SU-DHL-6 (cell line): Measurements from ENCODE around the gene SLC25A26.

Source experiments
- EZH2phosphoT487 ChIP-seq: fragments of 200-600 bp; sonication (generic), shearing (Covaris generic); conservative IDR thresholded peaks from 2 replicates; pipeline ENCODE4 v1.6.1; 2018; ENCODE audit warnings: mild to moderate bottlenecking, antibody characterized with exemption, low read length, moderate library complexity, mixed read lengths
- TF ChIP-seq, protein P1 (sequence below): fragments of 200-600 bp; sonication (generic); IDR thresholded peaks from one replicate; pipeline ENCODE4 v1.5.1; 2017; ENCODE audit warnings: antibody characterized with exemption, mild to moderate bottlenecking, low read length, moderate library complexity; ENCODE audit not compliant: insufficient read depth, poor library complexity, severe bottlenecking

DNA sequence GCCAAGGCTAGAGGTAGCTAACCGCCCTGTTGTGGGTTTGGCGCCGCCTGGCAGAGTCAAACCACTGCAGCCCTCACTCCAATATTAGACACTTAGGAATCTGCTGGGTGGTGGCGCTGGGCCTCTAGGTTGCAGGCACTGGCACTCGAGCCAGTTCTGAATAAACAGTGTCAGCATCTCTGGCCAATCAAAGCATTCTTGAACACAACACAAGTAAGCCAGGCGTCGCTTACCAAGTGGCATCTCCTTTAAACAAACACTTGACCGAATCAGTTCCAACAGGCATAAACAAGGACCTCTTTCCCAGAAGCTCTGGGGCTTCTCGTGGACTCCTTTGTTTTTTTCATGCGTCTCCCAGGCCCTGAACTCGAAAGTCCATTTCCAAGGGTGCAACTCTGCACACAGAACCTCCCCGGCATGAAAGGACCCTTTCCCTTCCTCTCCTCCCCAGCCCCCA is 197.7 kb downstream of the SLC25A26 start:
- TF ChIP-seq, protein P1, sequence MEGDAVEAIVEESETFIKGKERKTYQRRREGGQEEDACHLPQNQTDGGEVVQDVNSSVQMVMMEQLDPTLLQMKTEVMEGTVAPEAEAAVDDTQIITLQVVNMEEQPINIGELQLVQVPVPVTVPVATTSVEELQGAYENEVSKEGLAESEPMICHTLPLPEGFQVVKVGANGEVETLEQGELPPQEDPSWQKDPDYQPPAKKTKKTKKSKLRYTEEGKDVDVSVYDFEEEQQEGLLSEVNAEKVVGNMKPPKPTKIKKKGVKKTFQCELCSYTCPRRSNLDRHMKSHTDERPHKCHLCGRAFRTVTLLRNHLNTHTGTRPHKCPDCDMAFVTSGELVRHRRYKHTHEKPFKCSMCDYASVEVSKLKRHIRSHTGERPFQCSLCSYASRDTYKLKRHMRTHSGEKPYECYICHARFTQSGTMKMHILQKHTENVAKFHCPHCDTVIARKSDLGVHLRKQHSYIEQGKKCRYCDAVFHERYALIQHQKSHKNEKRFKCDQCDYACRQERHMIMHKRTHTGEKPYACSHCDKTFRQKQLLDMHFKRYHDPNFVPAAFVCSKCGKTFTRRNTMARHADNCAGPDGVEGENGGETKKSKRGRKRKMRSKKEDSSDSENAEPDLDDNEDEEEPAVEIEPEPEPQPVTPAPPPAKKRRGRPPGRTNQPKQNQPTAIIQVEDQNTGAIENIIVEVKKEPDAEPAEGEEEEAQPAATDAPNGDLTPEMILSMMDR, result no peak
- TF ChIP-seq EZH2phosphoT487, result no peak
